ENCODE data around the gene UMODL1.

DNA sequence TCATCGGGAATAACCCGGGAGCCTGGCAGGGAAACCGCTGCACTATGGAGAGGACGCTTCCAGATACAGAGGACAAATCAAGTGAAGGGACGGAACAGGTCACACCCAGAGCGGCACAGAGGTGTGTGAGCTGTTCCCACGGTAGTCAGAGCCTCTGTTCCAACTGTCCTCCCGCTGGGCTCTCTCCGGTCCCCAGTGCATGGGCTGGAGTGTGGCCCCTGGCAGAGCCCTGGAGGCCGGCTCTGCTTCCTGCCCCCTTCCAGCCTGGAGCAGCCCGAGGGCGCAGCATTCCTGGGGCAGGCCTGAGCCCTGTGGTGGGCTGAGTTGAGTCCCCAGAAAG lies 49.1 kb upstream of the UMODL1 start:
- no peak for TF ChIP-seq EZH2 (IDR thresholded peaks at IDR 0.05)
- TF ChIP-seq, protein P1, sequence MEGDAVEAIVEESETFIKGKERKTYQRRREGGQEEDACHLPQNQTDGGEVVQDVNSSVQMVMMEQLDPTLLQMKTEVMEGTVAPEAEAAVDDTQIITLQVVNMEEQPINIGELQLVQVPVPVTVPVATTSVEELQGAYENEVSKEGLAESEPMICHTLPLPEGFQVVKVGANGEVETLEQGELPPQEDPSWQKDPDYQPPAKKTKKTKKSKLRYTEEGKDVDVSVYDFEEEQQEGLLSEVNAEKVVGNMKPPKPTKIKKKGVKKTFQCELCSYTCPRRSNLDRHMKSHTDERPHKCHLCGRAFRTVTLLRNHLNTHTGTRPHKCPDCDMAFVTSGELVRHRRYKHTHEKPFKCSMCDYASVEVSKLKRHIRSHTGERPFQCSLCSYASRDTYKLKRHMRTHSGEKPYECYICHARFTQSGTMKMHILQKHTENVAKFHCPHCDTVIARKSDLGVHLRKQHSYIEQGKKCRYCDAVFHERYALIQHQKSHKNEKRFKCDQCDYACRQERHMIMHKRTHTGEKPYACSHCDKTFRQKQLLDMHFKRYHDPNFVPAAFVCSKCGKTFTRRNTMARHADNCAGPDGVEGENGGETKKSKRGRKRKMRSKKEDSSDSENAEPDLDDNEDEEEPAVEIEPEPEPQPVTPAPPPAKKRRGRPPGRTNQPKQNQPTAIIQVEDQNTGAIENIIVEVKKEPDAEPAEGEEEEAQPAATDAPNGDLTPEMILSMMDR (IDR thresholded peaks at IDR 0.05): no peak
